Upper lobe of left lung (tissue), 6 donors: ENCODE measurements around the gene CCZ1B. TPM values are rescaled to one million over a fixed set of nuclear protein-coding genes. Genes with fewer than 3 reads are reported as not detected.
"Not testable (repeated sequence)": the region's sequence is repeated elsewhere in the genome, so short reads cannot be mapped to it uniquely, and the experiment has no call there.

Experiments
- ATAC-seq, 2 donors: fragments of 200-7000 bp; cut with Tn5 transposase; one replicate each; pipeline ENCODE4 v1.9.1; 2022; ENCODE audit warnings: mild to moderate bottlenecking in 2 of 2, moderate library complexity in 2 of 2; ENCODE audit not compliant: low FRiP score in 2 of 2
- DNase-seq, 2 donors: peaks; one replicate each; pipeline ENCODE4 v3.0.0-alpha.2; 2019 to 2020
- H3K27ac ChIP-seq, 4 donors: fragments of 200-600 bp; sonication (generic); one replicate each; pipeline ENCODE4 v1.5.1; 2016 to 2019
- H3K27me3 ChIP-seq, 4 donors: fragments of 200-600 bp; sonication (generic); one replicate each; pipeline ENCODE4 v1.5.1; 2017 to 2019
- H3K36me3 ChIP-seq, 4 donors: fragments of 200-600 bp; sonication (generic); one replicate each; pipeline ENCODE4 v1.5.1; 2016 to 2019
- H3K4me1 ChIP-seq, 4 donors: fragments of 200-600 bp; sonication (generic); one replicate each; pipeline ENCODE4 v1.5.1; 2018 to 2019
- H3K4me3 ChIP-seq, 4 donors: fragments of 200-600 bp; sonication (generic); one replicate each; pipeline ENCODE4 v1.5.1; 2017 to 2019; ENCODE audit warnings: mild to moderate bottlenecking in 2 of 4, moderate library complexity in 1 of 4
- H3K9me3 ChIP-seq, 4 donors: fragments of 200-600 bp; sonication (generic); one replicate each; pipeline ENCODE4 v1.5.1; 2018 to 2019
- CTCF ChIP-seq, 6 experiments: fragments of 450-650 bp in 4 of 6; fragments of 200-600 bp in 2 of 6; sonication (generic) in 2 of 6; IDR thresholded peaks; one replicate each; pipeline ENCODE4 v1.5.1; 2016 to 2019; ENCODE audit warnings: antibody characterized with exemption in 6 of 6
- POLR2AphosphoS5 ChIP-seq, 2 donors: sonication (generic); formaldehyde crosslinking; IDR thresholded peaks; one replicate each; pipeline ENCODE4 v1.5.1; 2017; ENCODE audit warnings: antibody characterized with exemption in 2 of 2
- WGBS, 2 donors: methylation state at CpG; one replicate each; pipeline ENCODE4 v1.1.5; 2017 to 2018; 5-methylcytosine and 5-hydroxymethylcytosine counted together
- total RNA-seq, 6 donors: library from RNA; depleted of rRNA in 4 of 6; stranded (reverse); fragments of >200 nt in 4 of 6; gene quantifications; one replicate each; pipeline versions ENCODE4 v1.1.0 to v1.2.1, GENCODE V29; 2016 to 2021
- donor health status: DM: no; HTN: no; CAD: no; lungs with moderate emphysema.
- donor health status: DM: no; HTN: yes; CAD: no; lungs with severe emphysema.

CCZ1B gene
- 100 to 1,000 TPM in 1 of 6 donors, 10 to 100 TPM in 5; 25.9 to 123 (median 44.3) TPM for total RNA-seq

- not testable (repeated sequence) for H3K9me3 ChIP-seq, H3K27me3 ChIP-seq, H3K4me1 ChIP-seq, H3K36me3 ChIP-seq
- peak; percentile 45 to 56 for TF ChIP-seq POLR2AphosphoS5 (IDR thresholded peaks at IDR 0.05)
- ATAC-seq: peak; percentile 94 to 99
- H3K4me3 ChIP-seq: peak within 1 kb of the TSS; percentile 15 to 65 (median 54)
- peak; percentile 81 to 97 for DNase-seq
- peak within 1 kb of the TSS; percentile 54 to 77 (median 68) for H3K27ac ChIP-seq
- 5 to 7% methylated on average over 9 to 15 of the region's 35 CpGs for WGBS, 2 donors
These were observed at the start of gene CCZ1B for GRCh38 chr7:6826151-6826550. Gene CCZ1B (minus strand): TSS chr7:6826275. CDS start chr7:6826197, 78 bp downstream.

- DNase-seq, H3K27me3 ChIP-seq, H3K4me1 ChIP-seq, H3K9me3 ChIP-seq, H3K4me3 ChIP-seq, H3K27ac ChIP-seq, ATAC-seq, H3K36me3 ChIP-seq: not testable (repeated sequence)
- WGBS, 2 donors: 96% methylated on average over 15 of the region's 15 CpGs
These were observed 48.9 kb upstream of the CCZ1B start for GRCh38 chr7:6875022-6875421.

- DNase-seq, H3K9me3 ChIP-seq, H3K4me1 ChIP-seq, H3K36me3 ChIP-seq, ATAC-seq, H3K27ac ChIP-seq, H3K4me3 ChIP-seq, H3K27me3 ChIP-seq: not testable (repeated sequence)
- WGBS, 2 donors: 86 to 93% methylated on average over 6 to 11 of the region's 11 CpGs
These were observed 46.3 kb upstream of the CCZ1B start for GRCh38 chr7:6872246-6872945.

GRCh38 chr7:6871421-6872144 is 45.5 kb upstream of the CCZ1B start:
- H3K9me3 ChIP-seq, ATAC-seq: not testable (repeated sequence)
- 69% methylated on average over 8 to 17 of the region's 17 CpGs for WGBS, 2 donors

GRCh38 chr7:6864751-6865150 is 38.7 kb upstream of the CCZ1B start:
- not testable (repeated sequence) for H3K27ac ChIP-seq, H3K4me3 ChIP-seq, H3K4me1 ChIP-seq, H3K27me3 ChIP-seq, H3K9me3 ChIP-seq, H3K36me3 ChIP-seq, ATAC-seq, DNase-seq
- WGBS, 2 donors: 53 to 68% methylated on average over 10 of the region's 10 CpGs

More at GRCh38 chr7:6871421-6872144, 45.5 kb upstream of the CCZ1B start:
- H3K27me3 ChIP-seq, H3K27ac ChIP-seq, H3K36me3 ChIP-seq, H3K4me3 ChIP-seq, H3K4me1 ChIP-seq: not testable (repeated sequence)
- peak in 1 of 2 donors; percentile 42 for DNase-seq

- 79 to 87% methylated on average over 7 to 12 of the region's 12 CpGs for WGBS, 2 donors
- H3K27me3 ChIP-seq, DNase-seq, ATAC-seq, H3K27ac ChIP-seq, H3K9me3 ChIP-seq, H3K4me1 ChIP-seq, H3K4me3 ChIP-seq, H3K36me3 ChIP-seq: not testable (repeated sequence)
These were observed 38.1 kb upstream of the CCZ1B start for GRCh38 chr7:6864188-6864587.

GRCh38 chr7:6862876-6863275 is 36.8 kb upstream of the CCZ1B start:
- not testable (repeated sequence) for H3K27me3 ChIP-seq, H3K36me3 ChIP-seq, H3K4me3 ChIP-seq, H3K4me1 ChIP-seq, H3K9me3 ChIP-seq, DNase-seq, H3K27ac ChIP-seq, ATAC-seq
- WGBS, 2 donors: 84 to 88% methylated on average over 8 to 13 of the region's 13 CpGs

- H3K4me3 ChIP-seq, H3K9me3 ChIP-seq, H3K4me1 ChIP-seq, H3K36me3 ChIP-seq, H3K27me3 ChIP-seq, H3K27ac ChIP-seq, ATAC-seq: not testable (repeated sequence)
- 13% methylated on average over 14 of the region's 14 CpGs; no CpG with 5 or more reads in 1 of the 2 donors for WGBS, 2 donors
- DNase-seq: peak; percentile 76 to 82
- peak; percentile 38 to 89 (median 78) for TF ChIP-seq CTCF (IDR thresholded peaks at IDR 0.05)
These were observed 31.7 kb upstream of the CCZ1B start for GRCh38 chr7:6857721-6858314.

GRCh38 chr7:6855563-6856131 is 29.6 kb upstream of the CCZ1B start:
- not testable (repeated sequence) for H3K27me3 ChIP-seq, DNase-seq, H3K36me3 ChIP-seq, H3K4me1 ChIP-seq, H3K9me3 ChIP-seq, H3K27ac ChIP-seq, ATAC-seq
- 13 to 20% methylated on average over 1 to 10 of the region's 47 CpGs for whole genome bisulfite sequencing, 2 donors
- H3K4me3 ChIP-seq: peak overlapping the region in 3 of 4 donors; percentile 35 to 49 (median 45)

GRCh38 chr7:6854747-6855562 is 28.9 kb upstream of the CCZ1B start:
- DNase-seq: peak in 1 of 2 donors; percentile 85
- H3K4me1 ChIP-seq, H3K36me3 ChIP-seq, H3K27me3 ChIP-seq, ATAC-seq, H3K27ac ChIP-seq, H3K9me3 ChIP-seq: not testable (repeated sequence)
- 0 to 1% methylated on average over 9 to 15 of the region's 71 CpGs for WGBS, 2 donors
- H3K4me3 ChIP-seq: peak overlapping the region in 3 of 4 donors; percentile 35 to 49 (median 45)

- WGBS, 2 donors: 87 to 94% methylated on average over 13 to 17 of the region's 17 CpGs
- DNase-seq, H3K27ac ChIP-seq, H3K36me3 ChIP-seq, H3K27me3 ChIP-seq, H3K9me3 ChIP-seq, H3K4me3 ChIP-seq, H3K4me1 ChIP-seq, ATAC-seq: not testable (repeated sequence)
These were observed 27.6 kb upstream of the CCZ1B start for GRCh38 chr7:6853681-6854080.
